GM20431 (cell line): ENCODE data around the gene VPS37B.
"Not testable (repeated sequence)": the region's sequence is repeated elsewhere in the genome, so short reads cannot be mapped to it uniquely, and the experiment has no call there.

ENCODE experiments used
- in situ Hi-C: fragments of 300-500 bp; cut with MseI, MboI; formaldehyde crosslinking; loops from one replicate; pipeline ENCODE4 v1.15.0; 2020; ENCODE audit warnings: low sequenced_read_pairs; ENCODE audit not compliant: unreplicated experiment

Gene VPS37B

DNA sequence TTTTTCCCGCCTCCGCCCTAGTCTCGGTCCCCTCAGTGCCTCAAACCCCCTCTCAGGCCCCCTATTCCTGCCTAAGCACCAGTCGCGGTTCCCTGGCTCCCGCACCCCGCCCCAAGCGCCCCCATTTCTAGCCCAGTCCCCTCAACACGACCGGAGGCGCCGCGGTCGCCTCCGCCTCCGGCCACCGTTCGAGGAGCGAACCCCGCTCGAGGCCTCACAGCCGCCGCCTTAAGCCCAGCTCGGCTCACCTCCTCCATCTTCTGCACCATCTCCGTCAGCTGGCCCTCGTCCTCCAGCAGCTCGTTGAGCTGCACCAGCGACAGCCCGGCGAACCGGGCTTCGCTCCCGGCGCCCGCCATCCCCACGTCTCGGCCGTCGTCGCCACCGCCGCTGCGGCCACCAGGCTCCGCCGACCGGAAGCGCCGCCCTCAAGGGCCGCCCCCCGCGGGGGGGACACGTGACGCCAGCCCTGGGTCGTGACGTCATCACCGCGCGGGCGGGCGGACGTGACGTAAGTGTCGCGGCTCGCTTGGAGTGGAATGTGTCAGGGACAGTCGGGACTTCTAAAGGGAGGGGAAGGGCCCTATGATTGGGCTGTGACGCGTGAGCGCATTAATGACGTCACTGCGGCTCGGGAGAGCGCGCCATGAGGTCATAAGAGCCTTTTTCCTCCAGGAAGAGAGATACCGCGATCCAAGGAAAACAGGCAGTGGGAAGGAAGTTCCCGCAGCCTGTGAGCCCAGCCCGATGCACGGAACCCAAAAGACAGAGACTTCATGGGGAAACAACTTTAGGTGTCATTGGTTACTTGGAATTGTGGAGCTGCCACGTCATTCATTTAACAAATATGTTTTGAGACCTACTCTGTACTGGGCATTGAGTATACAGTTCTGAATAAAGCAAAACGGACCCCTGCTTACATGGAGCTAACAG lies at the start of gene VPS37B:
Gene VPS37B, minus strand, starts transcription at position 421 of the 933 bp plus-strand sequence. Its CDS starts 62 bp downstream, at position 359.
- in situ Hi-C loops = no loop called here

DNA sequence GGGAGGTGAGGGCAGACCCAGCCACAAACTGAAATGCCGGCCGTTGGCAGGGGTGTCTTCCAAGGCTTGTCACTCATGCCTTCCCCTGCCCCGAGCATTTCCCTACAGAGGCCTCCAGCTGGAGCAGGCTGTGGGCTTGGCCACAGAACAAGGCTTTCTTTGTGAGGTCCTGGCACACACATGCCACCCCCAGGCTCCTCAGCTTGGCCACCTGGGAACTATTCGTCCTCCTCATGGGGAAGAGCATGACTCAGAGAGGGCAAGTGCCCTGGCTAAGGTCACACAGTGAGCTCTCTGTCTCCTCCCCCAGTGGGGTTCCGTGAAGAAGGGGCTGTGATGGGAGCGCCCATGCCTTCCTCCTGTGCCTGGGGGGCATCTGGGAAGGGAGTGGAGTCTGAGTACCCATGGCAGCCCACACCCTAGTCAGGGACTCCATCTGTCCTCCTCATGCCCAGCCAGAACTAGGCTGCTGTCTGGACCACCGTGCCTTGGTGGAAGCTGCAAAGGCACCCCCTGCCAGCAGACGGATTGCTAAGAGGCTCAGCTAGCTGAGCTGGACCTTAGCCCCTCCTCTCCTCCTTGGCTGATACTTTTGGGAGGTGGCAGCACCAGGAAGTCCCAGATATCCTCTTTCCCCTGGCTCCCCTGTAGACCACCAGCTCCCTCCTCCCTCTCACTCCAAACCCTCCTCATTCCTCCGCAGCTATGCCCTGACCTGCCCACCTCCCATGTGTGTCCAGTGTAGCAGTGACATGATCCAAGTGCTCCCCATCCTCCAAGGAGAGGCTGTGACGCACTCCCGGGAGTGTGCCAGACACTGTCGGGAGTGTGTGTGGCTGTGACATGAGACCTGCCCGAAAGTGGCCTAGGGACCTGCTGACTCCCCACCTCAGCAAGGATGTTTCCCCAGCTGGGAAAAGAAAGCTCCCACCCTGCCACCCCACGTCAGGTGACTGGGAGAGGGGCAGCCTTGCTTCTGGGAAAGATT lies 49.0 kb upstream of the VPS37B start:
- in situ Hi-C loops = no loop called here

DNA sequence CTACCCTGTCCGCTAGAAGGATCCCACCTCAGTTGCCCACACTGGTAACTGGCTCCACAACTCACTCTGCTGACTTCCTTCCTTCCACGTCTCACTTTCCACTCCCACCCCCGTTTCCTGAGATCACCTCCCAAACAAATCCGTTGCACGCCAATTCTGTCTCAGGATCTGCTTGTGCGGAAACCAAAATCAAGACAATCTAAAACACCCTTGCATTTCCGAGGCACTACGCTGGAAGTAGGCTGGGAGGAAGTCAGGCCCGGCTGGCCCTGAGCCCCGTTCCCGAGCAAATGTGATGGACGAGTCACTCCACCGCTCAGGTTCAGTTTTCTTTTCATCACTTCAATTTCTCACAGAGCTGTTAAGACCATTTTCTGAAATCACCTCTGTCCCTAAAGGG lies 47.3 kb upstream of the VPS37B start:
- in situ Hi-C loops = no loop called here

DNA sequence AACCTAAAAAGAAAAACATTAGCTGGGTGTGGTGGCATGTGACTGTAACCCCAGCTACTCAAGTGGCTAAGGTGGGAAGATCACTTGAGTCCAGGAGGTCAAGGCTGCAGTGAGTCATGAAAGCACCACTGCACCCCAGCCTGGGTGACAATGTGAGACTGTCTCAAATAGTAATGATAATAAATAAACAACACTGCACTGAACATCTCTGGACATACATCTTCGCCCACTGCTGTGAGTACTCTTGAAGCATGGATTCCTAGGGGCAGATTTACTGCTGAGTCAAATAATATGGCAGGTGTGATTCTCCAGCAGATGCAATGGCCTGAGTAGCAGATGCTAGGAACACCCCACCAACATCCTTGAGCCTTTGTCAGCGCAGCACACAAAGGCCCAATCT lies 46.7 kb upstream of the VPS37B start:
- in situ Hi-C loops = no loop called here

DNA sequence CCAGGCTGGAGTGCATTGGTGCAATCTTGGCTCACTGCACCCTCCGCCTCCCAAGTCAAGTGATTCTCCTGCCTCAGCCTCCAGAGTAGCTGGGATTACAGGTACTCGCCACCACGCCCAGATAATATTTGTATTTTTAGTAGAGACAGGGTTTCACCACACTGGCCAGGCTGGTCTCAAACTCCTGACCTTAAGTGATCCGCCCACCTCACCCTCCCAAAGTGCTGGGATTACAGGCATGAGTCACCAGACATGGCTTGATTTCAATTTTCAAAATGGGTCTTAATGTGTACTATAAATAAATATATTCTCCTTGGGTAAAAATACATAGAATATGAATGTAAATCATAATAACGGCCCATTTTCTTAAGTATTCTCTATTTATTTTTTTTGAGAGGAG lies 45.4 kb upstream of the VPS37B start:
- in situ Hi-C loops = not testable (repeated sequence)

DNA sequence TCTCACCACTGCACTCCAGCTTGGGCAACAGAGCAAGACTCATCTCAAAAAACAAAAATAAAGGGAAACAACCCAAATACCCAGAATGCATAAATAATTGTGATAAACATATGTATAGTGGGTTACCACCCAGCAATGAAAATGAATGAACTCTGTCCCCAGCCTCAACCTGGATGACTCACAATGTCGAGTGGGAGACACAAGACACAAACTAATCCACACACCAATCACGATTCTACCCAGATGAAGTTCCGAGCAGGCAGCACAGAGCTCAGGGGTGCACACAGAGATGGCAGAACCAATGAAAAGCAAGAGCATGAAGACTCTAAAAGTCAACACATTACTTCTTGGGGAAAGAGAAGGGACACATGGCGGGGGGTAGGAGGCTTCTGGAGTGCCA lies 43.2 kb upstream of the VPS37B start:
- in situ Hi-C loops = no loop called here

GRCh38 chr12:122937622-122938091 lies 41.7 kb upstream of the VPS37B start:
- in situ Hi-C loops = no loop called here

- in situ Hi-C loops = no loop called here
Observed at GRCh38 chr12:122935318-122935717, 39.4 kb upstream of the VPS37B start.

GRCh38 chr12:122934722-122935121 lies 38.8 kb upstream of the VPS37B start:
- in situ Hi-C loops = no loop called here

DNA sequence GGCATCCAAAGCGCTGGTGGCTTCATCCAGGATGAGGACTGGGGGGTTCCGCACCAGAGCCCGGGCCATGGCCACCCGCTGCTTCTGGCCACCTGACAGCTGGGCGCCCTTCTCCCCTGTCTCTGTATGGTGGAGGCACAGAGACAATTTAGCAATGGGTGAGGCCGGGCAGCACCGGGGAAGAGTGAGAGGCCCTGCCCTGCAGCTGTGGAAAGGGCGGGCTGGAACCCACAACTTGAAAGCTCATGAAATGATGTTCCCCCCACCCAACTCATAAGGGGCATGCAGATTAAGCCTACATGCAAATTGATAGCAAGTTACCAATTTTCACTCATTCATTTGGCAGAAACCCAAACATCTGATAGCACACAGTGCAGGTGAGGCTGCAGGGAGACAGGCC lies 36.3 kb upstream of the VPS37B start:
- in situ Hi-C loops = no loop called here

GRCh38 chr12:122929812-122930211 lies 33.9 kb upstream of the VPS37B start:
- in situ Hi-C loops = no loop called here

DNA sequence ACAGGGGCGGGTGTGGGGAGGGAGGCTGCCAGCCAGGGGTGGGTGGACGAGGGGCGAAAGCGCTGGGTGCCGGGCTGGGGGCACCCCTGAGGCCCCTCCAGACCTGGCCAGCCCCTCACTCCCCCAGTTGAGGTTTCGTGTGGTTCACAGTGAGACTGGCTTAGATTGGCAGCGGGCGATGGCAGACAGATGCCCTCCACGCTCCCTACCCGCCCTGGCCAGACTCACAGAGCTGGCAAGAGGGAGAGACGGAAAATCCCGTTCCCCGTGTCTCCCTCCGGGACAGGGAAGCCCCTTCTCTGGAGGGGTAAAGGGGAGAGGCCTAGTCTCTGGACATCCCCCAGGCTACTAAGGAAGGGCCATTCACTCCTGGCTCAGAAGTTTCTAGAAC lies 33.2 kb upstream of the VPS37B start:
- in situ Hi-C loops = no loop called here

DNA sequence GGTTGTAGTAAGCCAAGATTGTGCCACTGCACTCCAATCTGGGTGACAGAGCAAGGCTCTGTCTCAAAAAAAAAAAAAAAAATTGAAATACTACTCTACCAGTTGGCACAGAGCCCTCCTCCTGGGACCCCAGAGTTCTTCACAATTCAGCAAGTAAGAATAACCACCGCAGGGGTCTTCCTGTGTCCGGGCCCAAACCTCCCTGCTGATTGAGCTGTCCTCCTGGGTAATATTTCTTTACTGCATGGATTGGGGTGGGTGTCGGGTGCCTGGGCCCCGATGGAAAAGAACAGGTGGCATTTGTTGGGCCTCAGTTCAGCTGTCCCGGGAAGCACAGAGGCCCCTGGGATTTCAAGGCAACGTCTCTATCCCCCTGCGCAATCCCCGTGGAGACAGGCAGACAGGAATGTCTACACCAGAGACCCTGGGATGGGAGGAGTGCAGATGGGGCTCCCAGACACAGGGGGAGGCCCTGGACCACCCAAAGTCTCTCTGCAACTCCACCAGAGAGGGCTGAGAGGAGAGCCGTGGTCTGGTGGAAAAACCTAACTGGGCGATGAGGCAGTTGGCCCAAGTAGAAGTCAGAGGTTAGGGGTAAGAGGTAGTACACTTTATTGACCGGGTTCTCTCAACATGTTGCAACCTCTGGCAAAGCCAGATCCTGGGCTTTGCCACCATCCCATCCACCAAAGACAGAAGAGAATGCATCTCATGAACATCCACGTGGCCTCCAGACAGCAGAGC lies 32.7 kb upstream of the VPS37B start:
- in situ Hi-C loops = no loop called here

DNA sequence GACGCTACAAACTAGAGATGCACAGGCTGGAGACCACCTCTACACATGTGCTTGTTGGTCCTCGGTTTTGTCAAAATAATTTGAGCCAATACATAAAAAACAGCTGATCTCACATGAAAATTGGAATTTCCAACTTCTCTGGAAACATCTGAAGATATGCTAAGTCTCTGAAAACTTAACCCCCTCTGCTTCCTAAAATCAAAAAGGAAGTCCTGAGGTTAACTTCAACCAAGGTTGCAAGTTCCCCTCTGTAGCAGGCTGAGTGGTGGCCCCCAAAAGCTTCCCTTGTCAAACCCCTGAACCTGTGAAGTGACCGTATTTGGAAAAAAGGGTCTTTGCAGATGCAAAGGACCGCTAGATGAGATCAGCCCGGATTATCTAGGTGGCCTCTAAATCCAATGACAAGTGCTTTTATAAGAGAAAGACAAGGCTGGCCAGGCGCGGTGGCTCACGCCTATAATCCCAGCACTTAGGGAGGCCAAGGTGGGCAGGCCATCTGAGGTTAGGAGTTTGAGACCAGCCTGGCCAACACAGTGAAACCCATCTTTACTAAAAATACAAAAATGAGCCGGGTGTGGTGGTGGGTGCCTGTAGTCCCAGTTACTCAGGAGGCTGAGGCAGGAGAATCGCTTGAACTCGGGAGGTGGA lies 32.0 kb upstream of the VPS37B start:
- in situ Hi-C loops = no loop called here

- in situ Hi-C loops = no loop called here
Observed at GRCh38 chr12:122921917-122922316, 26.0 kb upstream of the VPS37B start.

DNA sequence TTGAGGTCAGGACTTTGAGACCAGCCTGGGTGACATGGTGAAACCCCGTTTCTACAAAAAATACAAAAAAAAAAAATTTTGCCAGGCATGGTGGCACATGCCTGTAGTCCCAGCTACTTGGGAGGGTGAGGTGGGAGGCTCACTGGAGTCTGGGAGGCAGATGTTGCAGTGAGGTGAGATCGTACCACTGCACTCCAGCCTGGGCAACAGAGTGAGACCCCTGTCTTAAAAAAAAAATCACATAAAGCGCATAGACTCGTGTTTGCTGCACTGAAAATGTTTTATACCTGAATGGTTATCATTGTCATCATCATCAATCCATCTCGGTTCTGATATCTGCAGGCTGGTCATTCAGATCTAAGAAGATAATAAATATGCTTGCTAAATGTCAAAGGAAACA lies 24.8 kb upstream of the VPS37B start:
- in situ Hi-C loops = no loop called here

- in situ Hi-C loops = no loop called here
Observed at GRCh38 chr12:122918827-122919226, 22.9 kb upstream of the VPS37B start.

DNA sequence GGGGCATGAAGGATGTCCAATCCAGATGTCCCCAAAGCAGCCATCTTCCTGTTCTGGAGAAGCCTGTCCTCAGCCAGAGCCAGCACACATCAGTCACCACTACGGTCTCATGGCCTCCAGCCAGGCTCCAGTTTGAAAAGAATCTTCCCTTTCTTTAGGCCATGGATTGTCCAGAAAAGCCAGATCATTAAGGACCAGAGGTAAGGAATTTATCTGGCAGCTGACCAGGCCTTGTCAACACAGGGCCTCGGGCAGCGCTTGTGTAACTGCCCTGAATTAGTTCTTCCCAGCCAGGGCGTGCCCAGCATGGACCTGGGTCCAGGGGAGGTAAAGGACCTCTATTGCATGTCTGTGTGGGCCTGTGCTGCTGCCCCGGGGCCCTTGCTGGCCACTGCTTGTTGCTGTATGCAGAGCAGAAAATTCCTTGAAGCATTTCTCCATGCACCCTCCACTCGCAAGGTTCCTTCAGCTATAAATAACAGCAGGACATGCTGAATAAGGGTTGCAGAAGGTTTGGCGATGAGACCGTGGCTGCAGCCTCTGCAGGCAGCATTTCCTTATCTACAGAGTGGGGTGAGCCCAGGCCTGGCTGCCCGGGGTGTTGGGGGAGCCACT lies 21.7 kb upstream of the VPS37B start:
- in situ Hi-C loops = no loop called here
